Pons (tissue), 1 donor: ENCODE data around the gene NPLOC4.

Source experiments
- DNase-seq: peaks from one replicate; pipeline ENCODE4 v3.0.0-alpha.2; 2016; ENCODE audit warnings: low spot score

Gene NPLOC4

GRCh38 chr17:81546906-81547613 is 89.9 kb downstream of the NPLOC4 start:
- no peak for DNase-seq

GRCh38 chr17:81545160-81545949 is 91.6 kb downstream of the NPLOC4 start:
- no peak for DNase-seq

- no peak for DNase-seq
Observed at GRCh38 chr17:81544281-81544974, 92.5 kb downstream of the NPLOC4 start.

GRCh38 chr17:81543756-81544155 is 93.2 kb downstream of the NPLOC4 start:
- DNase-seq = no peak

- DNase-seq = no peak
Observed at GRCh38 chr17:81543339-81543675, 93.6 kb downstream of the NPLOC4 start.

GRCh38 chr17:81542431-81543338 is 94.2 kb downstream of the NPLOC4 start:
- no peak for DNase-seq

- no peak for DNase-seq
Observed at GRCh38 chr17:81541123-81541522, 95.8 kb downstream of the NPLOC4 start.

- DNase-seq = no peak
Observed at GRCh38 chr17:81540676-81541027, 96.3 kb downstream of the NPLOC4 start.

- DNase-seq = no peak
Observed at GRCh38 chr17:81539961-81540675, 96.8 kb downstream of the NPLOC4 start.

- no peak for DNase-seq
Observed at GRCh38 chr17:81539571-81539900, 97.4 kb downstream of the NPLOC4 start.

GRCh38 chr17:81538651-81539570 is 98.0 kb downstream of the NPLOC4 start:
- no peak for DNase-seq

GRCh38 chr17:81537856-81538555 is 98.9 kb downstream of the NPLOC4 start:
- no peak for DNase-seq

- DNase-seq = no peak
Observed at GRCh38 chr17:81537343-81537855, 99.5 kb downstream of the NPLOC4 start.

- no peak for DNase-seq
Observed at GRCh38 chr17:81536299-81537290, 100.3 kb downstream of the NPLOC4 start.

- DNase-seq = no peak
Observed at GRCh38 chr17:81535480-81536298, 101.2 kb downstream of the NPLOC4 start.

GRCh38 chr17:81535007-81535328 is 101.9 kb downstream of the NPLOC4 start:
- DNase-seq = no peak

- no peak for DNase-seq
Observed at GRCh38 chr17:81534157-81535006, 102.5 kb downstream of the NPLOC4 start.
